Activated T-helper 1 cell treated with anti-CD3 and anti-CD28 coated beads, Interleukin-12 subunit alpha, Interleukin-12 subunit beta, Interleukin-2, Interleukin-4 antibody, amounts not matched to agents 30 ng/mL and 10 ng/mL and 1 ng/mL, durations not matched to agents 14 hours and 24 hours and 36 hours (primary cell): ENCODE data around the gene SIVA1. TPM values are rescaled to one million over a fixed set of nuclear protein-coding genes. Genes with fewer than 3 reads are reported as not detected.
A peak's percentile ranks its signal among the peaks of the same experiment; 100 is the strongest.

ENCODE experiments used
- DNase-seq: peaks from one replicate; pipeline ENCODE4 v3.0.0; 2021; ENCODE audit warnings: low spot score
- H3K27ac Mint-ChIP-seq: one replicate; pipeline ENCODE4 v1.8.0; 2021; ENCODE audit warnings: mild to moderate bottlenecking, mixed read lengths
- H3K27me3 Mint-ChIP-seq: one replicate; pipeline ENCODE4 v1.8.0; 2022; ENCODE audit warnings: mild to moderate bottlenecking, moderate library complexity, mixed read lengths; ENCODE audit not compliant: insufficient read depth
- H3K36me3 Mint-ChIP-seq: one replicate; pipeline ENCODE4 v1.8.0; 2021; ENCODE audit warnings: low read depth, mixed read lengths
- H3K4me1 Mint-ChIP-seq: one replicate; pipeline ENCODE4 v1.8.0; 2021; ENCODE audit warnings: low read depth, mixed read lengths
- H3K4me3 Mint-ChIP-seq: one replicate; pipeline ENCODE4 v1.8.0; 2021; ENCODE audit warnings: mild to moderate bottlenecking, moderate library complexity, mixed read lengths
- H3K9me3 Mint-ChIP-seq: one replicate; pipeline ENCODE4 v1.8.0; 2021; ENCODE audit warnings: mixed read lengths
- intact Hi-C: fragments of 100-400 bp; cut with micrococcal nuclease; formaldehyde crosslinking; loops from one replicate; pipeline ENCODE4 v1.15.1; 2024
- total RNA-seq: library from RNA; stranded (reverse); gene quantifications from 2 replicates; pipeline ENCODE4 v1.2.3, GENCODE V29; 2022

SIVA1 gene
- total RNA-seq, 1 donor from 2014 or later = 111 TPM

DNA sequence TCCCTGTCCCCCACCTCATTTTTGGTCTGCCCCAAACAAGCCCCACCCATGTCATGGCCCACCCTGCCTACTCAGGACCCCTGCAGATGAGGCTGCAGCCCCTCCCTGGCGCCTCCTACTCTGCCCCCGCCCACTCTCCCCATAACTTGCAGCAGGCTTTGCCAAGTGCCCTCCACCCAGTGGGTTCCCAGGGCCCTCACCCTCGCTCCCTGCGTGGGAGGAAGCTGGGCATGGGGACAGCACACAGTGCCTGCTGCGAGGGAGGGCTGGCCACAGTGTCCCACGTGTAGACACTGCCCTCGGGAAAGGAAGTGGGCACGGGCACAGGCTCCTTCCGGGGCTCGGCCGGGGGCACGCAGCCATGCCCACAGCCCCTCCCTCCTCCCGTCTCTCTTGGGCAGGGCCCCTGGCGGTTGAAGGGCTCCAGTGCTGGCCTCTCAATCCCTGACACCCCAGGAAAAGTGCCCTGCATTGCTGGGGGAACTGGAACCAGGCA, 33.2 kb downstream of the SIVA1 start:
- no peak overlapping the region for H3K27ac Mint-ChIP-seq
- H3K4me3 Mint-ChIP-seq = no peak overlapping the region
- no peaks in the 10 kb centered on the region for H3K4me1 Mint-ChIP-seq

GRCh38 chr14:104786726-104787675, 34.1 kb downstream of the SIVA1 start:
- Mint-ChIP-seq H3K4me1 (no peaks in the 10 kb centered on the region), H3K9me3 (no peaks in the 10 kb centered on the region), H3K4me3 (no peak overlapping the region), H3K36me3 (peaks cover 3% of the 10 kb centered on the region), H3K27ac (no peak overlapping the region), H3K27me3 (no peaks in the 10 kb centered on the region)
- DNase-seq = no peak
- intact Hi-C loops = no loop called here

More for the DNA sequence above, 33.2 kb downstream of the SIVA1 start:
- intact Hi-C loops = no loop called here
- Mint-ChIP-seq H3K36me3 (no peaks in the 10 kb centered on the region), H3K9me3 (no peaks in the 10 kb centered on the region), H3K27me3 (no peaks in the 10 kb centered on the region)
- DNase-seq = no peak

DNA sequence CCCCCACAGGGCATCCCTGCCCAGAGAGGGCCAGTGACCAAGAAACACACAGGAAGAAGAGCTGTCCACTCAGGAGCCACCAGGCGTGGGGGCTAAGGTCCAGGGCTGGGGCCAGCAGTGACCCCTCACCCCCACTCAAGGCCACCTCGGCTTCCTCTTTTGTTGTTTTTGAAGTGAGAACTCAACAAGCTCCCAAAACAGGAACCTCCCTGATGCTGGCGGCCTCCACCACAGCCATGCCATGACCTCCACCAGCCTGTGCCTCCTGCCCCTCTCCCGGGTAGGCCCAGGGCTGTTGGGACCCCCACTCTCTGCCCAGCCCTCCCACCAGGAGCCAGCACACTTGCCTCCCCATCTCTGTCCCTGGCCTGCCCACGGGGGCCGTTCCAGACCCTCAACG, 34.8 kb downstream of the SIVA1 start:
- no peak overlapping the region for H3K27ac Mint-ChIP-seq
- H3K4me3 Mint-ChIP-seq = no peak overlapping the region
- peaks cover 3% of the 10 kb centered on the region for H3K36me3 Mint-ChIP-seq
- DNase-seq = no peak
- no peaks in the 10 kb centered on the region for H3K27me3 Mint-ChIP-seq
- H3K9me3 Mint-ChIP-seq = no peaks in the 10 kb centered on the region
- no peaks in the 10 kb centered on the region for H3K4me1 Mint-ChIP-seq
- intact Hi-C loops = no loop called here

- no peak for DNase-seq
- Mint-ChIP-seq H3K27ac (no peak overlapping the region), H3K4me3 (no peak overlapping the region), H3K4me1 (peaks cover under 1% of the 10 kb centered on the region), H3K9me3 (no peaks in the 10 kb centered on the region), H3K36me3 (peaks cover 5% of the 10 kb centered on the region), H3K27me3 (no peaks in the 10 kb centered on the region)
- intact Hi-C loops = no loop called here
These were observed 35.3 kb downstream of the SIVA1 start for GRCh38 chr14:104788161-104788818.

- Mint-ChIP-seq H3K27ac (no peak overlapping the region), H3K4me1 (peaks cover 8% of the 10 kb centered on the region), H3K36me3 (peaks cover 5% of the 10 kb centered on the region), H3K27me3 (no peaks in the 10 kb centered on the region), H3K9me3 (no peaks in the 10 kb centered on the region), H3K4me3 (no peak overlapping the region)
- DNase-seq = no peak
- intact Hi-C loops = no loop called here
These were observed 36.1 kb downstream of the SIVA1 start for GRCh38 chr14:104788873-104789663.

GRCh38 chr14:104789752-104790743, 37.1 kb downstream of the SIVA1 start:
- Mint-ChIP-seq H3K4me1 (peaks cover 14% of the 10 kb centered on the region), H3K27me3 (no peaks in the 10 kb centered on the region), H3K4me3 (no peak overlapping the region), H3K27ac (no peak overlapping the region), H3K36me3 (peaks cover 8% of the 10 kb centered on the region), H3K9me3 (no peaks in the 10 kb centered on the region)
- DNase-seq = no peak
- intact Hi-C loops = loop anchor here (10.0 kb wide), 1 partner anchor 525 kb away; the partner anchor contains the start of gene PACS2

GRCh38 chr14:104791425-104791824, 38.5 kb downstream of the SIVA1 start:
- DNase-seq = no peak
- Mint-ChIP-seq H3K4me3 (peak overlapping the region; percentile 49), H3K4me1 (peaks cover 18% of the 10 kb centered on the region), H3K9me3 (no peaks in the 10 kb centered on the region), H3K27me3 (no peaks in the 10 kb centered on the region), H3K36me3 (peaks cover 8% of the 10 kb centered on the region), H3K27ac (no peak overlapping the region)
- intact Hi-C loops = loop anchor here (10.0 kb wide), 1 partner anchor 523 kb away; the partner anchor contains the start of gene PACS2

DNA sequence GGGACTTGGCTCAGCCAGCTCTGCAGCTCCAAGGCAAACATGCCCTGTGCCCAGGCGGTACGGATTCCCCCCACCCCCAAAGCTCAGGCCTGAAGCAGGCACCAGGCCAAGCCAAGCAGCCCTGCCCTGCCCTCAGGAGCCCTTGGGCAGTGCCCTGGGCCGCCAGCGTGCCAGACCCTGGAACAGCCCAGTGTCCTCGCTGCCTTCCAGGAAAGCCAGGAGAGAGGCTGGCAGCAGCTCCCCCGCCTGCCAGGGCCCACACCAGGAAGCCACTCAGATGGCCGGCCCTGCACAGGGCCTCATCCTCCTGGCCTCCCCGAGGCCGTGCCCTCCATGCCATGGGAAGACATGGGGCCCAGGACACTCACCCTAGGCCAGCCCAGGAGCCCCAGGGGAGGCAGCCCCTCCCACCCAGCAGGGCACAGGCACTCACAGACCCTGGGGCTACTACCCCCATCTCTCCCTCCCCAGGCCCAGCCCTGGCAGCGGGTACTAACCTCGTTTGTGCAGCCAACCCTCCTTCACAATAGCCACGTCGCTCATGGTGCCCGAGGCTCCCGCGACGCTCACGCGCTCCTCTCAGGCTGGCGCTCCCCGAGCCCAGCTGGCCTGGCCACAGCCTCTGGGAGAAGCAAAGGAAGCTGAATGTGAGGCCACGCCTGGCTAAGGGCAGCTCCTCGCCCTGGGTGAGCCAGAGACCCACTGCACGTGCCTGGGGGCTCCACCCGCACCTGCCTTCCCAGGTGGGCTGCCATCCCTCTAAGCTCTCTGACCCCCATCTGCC, 39.3 kb downstream of the SIVA1 start:
- H3K27me3 Mint-ChIP-seq = no peaks in the 10 kb centered on the region
- H3K9me3 Mint-ChIP-seq = no peaks in the 10 kb centered on the region
- intact Hi-C loops = loop anchor here (10.0 kb wide), 1 partner anchor 523 kb away; the partner anchor contains the start of gene PACS2
- DNase-seq = no peak
- peaks cover 8% of the 10 kb centered on the region for H3K36me3 Mint-ChIP-seq
- peaks cover 19% of the 10 kb centered on the region for H3K4me1 Mint-ChIP-seq
- no peak overlapping the region for H3K4me3 Mint-ChIP-seq
- no peak overlapping the region for H3K27ac Mint-ChIP-seq

DNA sequence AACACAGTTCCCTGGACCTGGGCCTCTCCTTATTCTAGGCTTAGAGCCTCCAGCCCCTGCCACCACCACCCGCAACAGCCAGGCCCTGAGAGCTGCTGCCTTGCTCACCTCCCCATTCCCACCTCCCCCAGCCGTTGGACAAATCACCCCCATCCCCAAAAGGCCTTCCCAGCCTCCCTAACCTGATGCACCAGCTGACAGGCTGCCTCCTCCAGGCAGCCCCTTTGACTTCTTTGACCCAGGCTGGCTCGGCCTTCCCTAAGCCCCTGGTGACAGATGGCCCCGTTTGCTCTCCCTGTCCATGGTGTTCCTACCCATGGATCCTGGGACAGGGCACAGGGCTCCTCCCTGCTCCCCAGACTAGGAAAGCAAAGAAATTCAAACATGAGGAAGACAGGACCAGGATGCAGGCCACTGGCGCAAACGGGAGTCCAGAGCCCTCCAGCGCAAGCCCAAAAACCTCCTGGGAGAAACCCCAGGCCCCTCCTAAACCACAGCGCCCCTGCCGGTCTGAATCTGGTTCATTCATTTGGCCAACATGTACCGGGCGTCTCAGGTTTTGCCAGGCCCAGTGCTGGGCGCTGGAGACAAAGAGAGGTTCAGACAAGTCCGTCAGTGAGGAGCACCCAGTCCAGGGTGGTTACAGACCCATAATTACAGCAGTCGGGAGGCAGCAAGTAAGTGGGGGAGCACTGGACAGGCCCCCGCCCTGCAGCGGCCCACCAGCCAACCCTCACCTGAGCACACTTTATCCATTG, 40.2 kb downstream of the SIVA1 start:
- H3K27ac Mint-ChIP-seq = peak overlapping the region; percentile 65
- intact Hi-C loops = loop anchor here (10.0 kb wide), 1 partner anchor 522 kb away; the partner anchor contains the start of gene PACS2

DNA sequence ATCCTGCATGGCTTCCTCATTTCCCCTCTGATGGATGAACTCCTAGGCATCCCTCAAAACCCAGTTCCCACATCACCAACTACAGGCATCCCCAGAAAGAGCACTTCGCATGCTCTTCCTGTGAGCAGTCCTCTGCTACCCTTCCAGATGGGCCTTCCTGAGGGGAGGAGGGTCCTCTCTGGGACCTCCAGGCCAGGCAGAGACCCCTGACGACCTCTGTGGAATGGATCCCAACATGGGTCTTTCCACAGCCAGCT, 40.7 kb downstream of the SIVA1 start:
- peak overlapping the region; percentile 89 for H3K4me3 Mint-ChIP-seq
- H3K27ac Mint-ChIP-seq = peak overlapping the region; percentile 65
- H3K9me3 Mint-ChIP-seq = no peaks in the 10 kb centered on the region
- DNase-seq = no peak
- intact Hi-C loops = loop anchor here (10.0 kb wide), 1 partner anchor 521 kb away; the partner anchor contains the start of gene PACS2
- peaks cover 3% of the 10 kb centered on the region for H3K27me3 Mint-ChIP-seq
- peaks cover 8% of the 10 kb centered on the region for H3K36me3 Mint-ChIP-seq
- H3K4me1 Mint-ChIP-seq = peaks cover 22% of the 10 kb centered on the region

More for the DNA sequence above, 40.2 kb downstream of the SIVA1 start:
- H3K36me3 Mint-ChIP-seq = peaks cover 8% of the 10 kb centered on the region
- DNase-seq = no peak
- no peaks in the 10 kb centered on the region for H3K27me3 Mint-ChIP-seq
- H3K4me3 Mint-ChIP-seq = peak overlapping the region; percentile 89
- H3K9me3 Mint-ChIP-seq = no peaks in the 10 kb centered on the region
- H3K4me1 Mint-ChIP-seq = peaks cover 19% of the 10 kb centered on the region
